ENCODE data around the gene ASIC2. TPM values are rescaled to one million over a fixed set of nuclear protein-coding genes. Genes with fewer than 3 reads are reported as not detected.

The ASIC2 gene
- total and polyA plus RNA-seq, 9 of the 15 experiments (the other 6 are each of a cell fraction or from before 2014, with no cell fraction given), result not detected

DNA sequence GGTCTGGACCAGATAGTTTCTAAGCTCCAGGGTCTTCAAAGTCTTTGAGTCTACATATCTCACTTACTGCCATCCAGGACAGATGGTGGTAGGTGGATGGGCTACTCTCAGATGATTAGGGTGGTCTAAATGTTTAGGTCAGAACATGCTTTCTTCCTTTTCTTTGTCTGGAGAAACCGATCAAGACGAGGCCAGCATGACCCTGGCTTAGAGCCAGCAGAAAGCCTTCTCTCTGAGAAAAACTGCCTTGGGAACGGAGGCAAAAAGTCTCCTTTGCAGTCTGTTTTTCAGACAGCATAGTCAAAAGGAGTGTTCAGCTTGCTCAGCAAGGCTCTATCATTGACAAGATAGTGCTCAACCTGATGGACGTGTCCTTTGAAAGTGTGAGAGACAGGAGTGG, 252.6 kb downstream of the ASIC2 start (continued):
- no peak for TF ChIP-seq SMARCC2 (IDR thresholded peaks at IDR 0.05; ENCODE audit: low read depth)
- TF ChIP-seq CBX3 (IDR thresholded peaks at IDR 0.05; ENCODE audit: borderline replicate concordance in 1 of 2, low read length in 2 of 2), result no peak
- TF ChIP-seq, protein P1, sequence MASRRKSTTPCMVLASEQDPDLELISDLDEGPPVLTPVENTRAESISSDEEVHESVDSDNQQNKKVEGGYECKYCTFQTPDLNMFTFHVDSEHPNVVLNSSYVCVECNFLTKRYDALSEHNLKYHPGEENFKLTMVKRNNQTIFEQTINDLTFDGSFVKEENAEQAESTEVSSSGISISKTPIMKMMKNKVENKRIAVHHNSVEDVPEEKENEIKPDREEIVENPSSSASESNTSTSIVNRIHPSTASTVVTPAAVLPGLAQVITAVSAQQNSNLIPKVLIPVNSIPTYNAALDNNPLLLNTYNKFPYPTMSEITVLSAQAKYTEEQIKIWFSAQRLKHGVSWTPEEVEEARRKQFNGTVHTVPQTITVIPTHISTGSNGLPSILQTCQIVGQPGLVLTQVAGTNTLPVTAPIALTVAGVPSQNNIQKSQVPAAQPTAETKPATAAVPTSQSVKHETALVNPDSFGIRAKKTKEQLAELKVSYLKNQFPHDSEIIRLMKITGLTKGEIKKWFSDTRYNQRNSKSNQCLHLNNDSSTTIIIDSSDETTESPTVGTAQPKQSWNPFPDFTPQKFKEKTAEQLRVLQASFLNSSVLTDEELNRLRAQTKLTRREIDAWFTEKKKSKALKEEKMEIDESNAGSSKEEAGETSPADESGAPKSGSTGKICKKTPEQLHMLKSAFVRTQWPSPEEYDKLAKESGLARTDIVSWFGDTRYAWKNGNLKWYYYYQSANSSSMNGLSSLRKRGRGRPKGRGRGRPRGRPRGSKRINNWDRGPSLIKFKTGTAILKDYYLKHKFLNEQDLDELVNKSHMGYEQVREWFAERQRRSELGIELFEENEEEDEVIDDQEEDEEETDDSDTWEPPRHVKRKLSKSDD (conservative IDR thresholded peaks at IDR 0.05; ENCODE audit: low read length), result no peak

DNA sequence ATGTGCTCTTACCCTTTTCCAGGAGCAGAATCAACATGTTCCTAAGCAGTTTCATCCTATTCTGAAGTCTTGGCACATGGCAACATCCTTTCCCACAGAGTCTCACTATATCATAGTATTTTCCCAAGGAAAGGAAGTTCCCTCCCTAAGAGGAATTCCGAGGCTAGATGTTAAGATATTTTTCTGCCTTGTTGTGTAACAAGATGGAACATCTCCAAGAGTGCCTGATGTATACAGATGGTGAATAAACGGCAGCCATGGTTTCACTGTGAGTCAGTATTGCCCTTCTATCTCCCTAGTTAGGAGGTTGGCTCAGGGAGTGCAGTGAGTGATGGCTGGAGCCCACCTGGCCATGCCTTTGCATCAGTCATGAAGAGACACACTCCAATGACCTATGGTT, 253.2 kb downstream of the ASIC2 start:
- TF ChIP-seq, protein P2, sequence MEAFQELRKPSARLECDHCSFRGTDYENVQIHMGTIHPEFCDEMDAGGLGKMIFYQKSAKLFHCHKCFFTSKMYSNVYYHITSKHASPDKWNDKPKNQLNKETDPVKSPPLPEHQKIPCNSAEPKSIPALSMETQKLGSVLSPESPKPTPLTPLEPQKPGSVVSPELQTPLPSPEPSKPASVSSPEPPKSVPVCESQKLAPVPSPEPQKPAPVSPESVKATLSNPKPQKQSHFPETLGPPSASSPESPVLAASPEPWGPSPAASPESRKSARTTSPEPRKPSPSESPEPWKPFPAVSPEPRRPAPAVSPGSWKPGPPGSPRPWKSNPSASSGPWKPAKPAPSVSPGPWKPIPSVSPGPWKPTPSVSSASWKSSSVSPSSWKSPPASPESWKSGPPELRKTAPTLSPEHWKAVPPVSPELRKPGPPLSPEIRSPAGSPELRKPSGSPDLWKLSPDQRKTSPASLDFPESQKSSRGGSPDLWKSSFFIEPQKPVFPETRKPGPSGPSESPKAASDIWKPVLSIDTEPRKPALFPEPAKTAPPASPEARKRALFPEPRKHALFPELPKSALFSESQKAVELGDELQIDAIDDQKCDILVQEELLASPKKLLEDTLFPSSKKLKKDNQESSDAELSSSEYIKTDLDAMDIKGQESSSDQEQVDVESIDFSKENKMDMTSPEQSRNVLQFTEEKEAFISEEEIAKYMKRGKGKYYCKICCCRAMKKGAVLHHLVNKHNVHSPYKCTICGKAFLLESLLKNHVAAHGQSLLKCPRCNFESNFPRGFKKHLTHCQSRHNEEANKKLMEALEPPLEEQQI (IDR thresholded peaks at IDR 0.05), result no peak
- TF ChIP-seq ETS2 (tag; IDR thresholded peaks at IDR 0.05; ENCODE audit: borderline replicate concordance, poor library complexity, severe bottlenecking) (no peak), ETV5 (CRISPR knock-in tag; IDR thresholded peaks at IDR 0.05; ENCODE audit: low read depth) (no peak), CBX8 (IDR thresholded peaks at IDR 0.05; ENCODE audit: borderline replicate concordance, extremely low read depth, low read depth, low read length, poor library complexity, severe bottlenecking) (no peak), ZNF24 (IDR thresholded peaks at IDR 0.05) (no peak), XRCC3 (IDR thresholded peaks at IDR 0.05) (no peak)
- TF ChIP-seq, protein P3, sequence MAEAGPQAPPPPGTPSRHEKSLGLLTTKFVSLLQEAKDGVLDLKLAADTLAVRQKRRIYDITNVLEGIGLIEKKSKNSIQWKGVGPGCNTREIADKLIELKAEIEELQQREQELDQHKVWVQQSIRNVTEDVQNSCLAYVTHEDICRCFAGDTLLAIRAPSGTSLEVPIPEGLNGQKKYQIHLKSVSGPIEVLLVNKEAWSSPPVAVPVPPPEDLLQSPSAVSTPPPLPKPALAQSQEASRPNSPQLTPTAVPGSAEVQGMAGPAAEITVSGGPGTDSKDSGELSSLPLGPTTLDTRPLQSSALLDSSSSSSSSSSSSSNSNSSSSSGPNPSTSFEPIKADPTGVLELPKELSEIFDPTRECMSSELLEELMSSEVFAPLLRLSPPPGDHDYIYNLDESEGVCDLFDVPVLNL (CRISPR knock-in tag; IDR thresholded peaks at IDR 0.05; ENCODE audit: low read depth), result no peak
- in situ Hi-C loops (cut with MboI), result no loop called here
- Histone ChIP-seq H4K20me1 (replicated peaks; ENCODE audit: control insufficient read depth, insufficient read depth, low read length) (no peaks in the 10 kb centered on the region), H2AFZ (ENCODE audit: low read depth, low read length) (no peak overlapping the region), H3K27me3 (ENCODE audit: control insufficient read depth in 2 of 2, insufficient read depth in 2 of 2, low read length in 2 of 2) (peaks cover 0 to 5% of the 10 kb centered on the region in 2 experiments; a peak in 3 of 5 replicates), H3K4me2 (ENCODE audit: insufficient read depth, low read length) (no peak overlapping the region), H3K9ac (ENCODE audit: insufficient read depth in 1 of 2, low read depth in 2 of 2, low read length in 2 of 2) (no peak overlapping the region), H3K4me3 (no peak overlapping the region), H3K36me3 (ENCODE audit: control insufficient read depth, insufficient read depth, low read length) (no peaks in the 10 kb centered on the region), H3K9me3 (replicated peaks; ENCODE audit: control insufficient read depth, insufficient read depth, low read depth, low read length) (no peaks in the 10 kb centered on the region), H3K4me1 (replicated peaks in 1 of 2; ENCODE audit: control insufficient read depth in 2 of 2, insufficient read depth in 2 of 2, low read length in 2 of 2) (no peaks in the 10 kb centered on the region), H3K79me2 (ENCODE audit: control insufficient read depth, insufficient read depth, low read length) (no peaks in the 10 kb centered on the region), H3K27ac (ENCODE audit: extremely low read depth, low read depth, low read length) (no peak overlapping the region), H3K9me1 (ENCODE audit: control insufficient read depth, insufficient read depth, low read length) (no peaks in the 10 kb centered on the region)
- no peak for ATAC-seq
- CTCF ChIA-PET (ENCODE audit: low intra/inter-chr PET ratio), result no interaction called here
- FAIRE-seq, result no peak
- POLR2A ChIA-PET, result no interaction called here
- BruUV-seq (replicated peaks), result no TSS peak
- 0% methylated on average over 2 of the region's 2 CpGs for WGBS (ENCODE audit: insufficient coverage, low coverage, missing lambda C conversion rate)
- DNase-seq (ENCODE audit: extremely low read depth in 1 of 4, low spot score in 3 of 4), result no peak
- intact Hi-C loops (cut with micrococcal nuclease), result no loop called here
